Measurements from ENCODE around the gene TMEM119.
"Not testable (repeated sequence)": the region's sequence is repeated elsewhere in the genome, so short reads cannot be mapped to it uniquely, and the experiment has no call there.

The TMEM119 gene

DNA sequence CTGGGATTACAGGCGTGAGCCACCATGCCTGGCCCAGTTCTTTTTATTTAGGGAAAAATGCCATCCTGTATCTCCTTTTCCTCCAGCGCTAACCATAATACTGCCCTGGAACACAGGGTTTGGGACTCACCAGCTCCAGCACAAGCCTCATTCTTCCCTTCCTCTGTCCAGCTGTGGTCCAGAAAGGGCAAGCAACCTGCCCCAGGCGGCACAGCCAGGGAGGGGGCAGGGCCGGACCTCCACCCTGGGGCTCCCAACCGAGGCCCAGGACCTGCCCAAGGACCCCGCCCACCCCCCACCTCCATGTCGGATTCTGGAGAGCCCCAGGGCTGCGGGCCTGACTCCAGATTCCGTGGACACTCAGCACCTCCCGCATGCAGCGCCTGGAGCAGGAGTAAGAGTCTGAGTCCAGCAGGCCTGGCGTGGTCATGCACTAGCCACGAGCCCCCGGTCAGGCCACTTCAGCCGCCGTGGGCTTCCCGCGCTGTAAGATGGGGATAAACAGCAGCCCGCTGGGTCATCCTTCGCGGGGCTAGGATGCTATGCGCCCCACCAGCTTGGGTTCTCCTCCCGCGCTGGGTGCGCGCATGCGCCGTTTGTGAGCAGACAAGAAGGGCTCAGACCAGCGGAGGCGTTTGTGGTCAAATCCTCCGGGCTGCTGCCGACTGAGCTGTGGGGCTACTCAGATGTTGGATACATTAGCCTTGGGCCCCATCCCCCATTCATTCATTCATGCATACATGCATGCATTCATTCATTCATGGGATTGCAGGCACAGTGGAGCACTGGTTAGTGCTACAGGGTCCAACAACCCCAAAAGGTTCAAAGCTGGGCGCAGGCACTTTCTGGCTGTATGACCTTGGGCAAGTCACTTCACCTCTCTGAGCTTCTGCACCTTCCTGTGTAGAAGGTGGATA is 16.3 kb downstream of the TMEM119 start:
- no peak for DNase-seq

DNA sequence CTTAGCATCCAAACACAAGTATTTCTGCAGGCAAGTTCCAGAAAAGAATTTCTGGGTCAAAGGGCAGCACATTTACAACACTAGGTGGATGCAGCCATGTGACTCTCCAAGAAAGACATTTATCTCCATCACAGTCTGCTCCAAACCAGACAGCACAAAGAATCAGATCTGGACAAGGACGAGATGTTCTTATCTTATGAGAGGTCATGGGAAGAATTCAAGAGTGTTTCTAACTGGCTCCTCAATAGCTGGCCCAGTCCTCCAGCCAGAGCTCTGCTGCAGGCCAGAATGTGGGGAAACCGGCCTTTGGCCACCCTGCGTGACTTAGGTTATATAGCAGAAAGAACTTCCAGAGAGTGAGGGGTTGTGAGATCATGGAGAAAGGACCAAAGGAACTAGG is 17.4 kb downstream of the TMEM119 start:
- DNase-seq = no peak

- no peak for DNase-seq
These were observed 19.1 kb downstream of the TMEM119 start for GRCh38 chr12:108578813-108579212.

GRCh38 chr12:108578264-108578663 is 19.6 kb downstream of the TMEM119 start:
- no peak for DNase-seq

GRCh38 chr12:108577458-108577857 is 20.4 kb downstream of the TMEM119 start:
- no peak for DNase-seq

GRCh38 chr12:108576660-108577234 is 21.1 kb downstream of the TMEM119 start:
- DNase-seq = no peak

- DNase-seq = no peak
These were observed 22.5 kb downstream of the TMEM119 start for GRCh38 chr12:108575199-108575912.

- not testable (repeated sequence) for DNase-seq
These were observed 23.6 kb downstream of the TMEM119 start for GRCh38 chr12:108574276-108574675.

- DNase-seq = no peak
These were observed 24.6 kb downstream of the TMEM119 start for GRCh38 chr12:108573317-108573716.

- DNase-seq = no peak
These were observed 25.6 kb downstream of the TMEM119 start for GRCh38 chr12:108572166-108572790.

DNA sequence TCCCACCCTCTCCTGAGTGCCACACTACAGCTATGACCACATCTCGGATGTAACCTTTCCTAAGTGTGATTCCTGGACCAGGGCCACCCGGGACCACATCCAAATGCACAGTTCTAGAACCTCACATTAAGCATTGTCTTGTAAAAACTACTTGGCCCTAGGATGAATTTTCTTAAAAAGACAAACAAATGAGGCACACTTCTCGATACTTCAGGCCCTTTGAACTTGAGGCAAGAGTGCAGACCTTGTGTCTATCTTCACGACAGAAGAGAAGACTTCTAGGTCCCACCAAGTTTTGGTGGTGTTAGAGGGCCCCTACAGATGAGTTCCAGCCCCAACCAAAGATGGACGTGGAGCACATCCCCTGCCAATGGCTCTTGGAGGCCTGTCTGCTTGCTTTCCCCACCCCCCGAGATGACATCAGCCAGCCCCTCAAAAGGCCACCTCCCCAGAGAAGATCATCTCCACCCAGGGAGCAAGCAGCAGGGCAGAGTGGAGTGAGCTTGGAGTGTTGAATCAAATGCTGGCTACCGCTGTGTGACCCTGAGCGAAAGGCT is 26.2 kb downstream of the TMEM119 start:
- no peak for DNase-seq

DNA sequence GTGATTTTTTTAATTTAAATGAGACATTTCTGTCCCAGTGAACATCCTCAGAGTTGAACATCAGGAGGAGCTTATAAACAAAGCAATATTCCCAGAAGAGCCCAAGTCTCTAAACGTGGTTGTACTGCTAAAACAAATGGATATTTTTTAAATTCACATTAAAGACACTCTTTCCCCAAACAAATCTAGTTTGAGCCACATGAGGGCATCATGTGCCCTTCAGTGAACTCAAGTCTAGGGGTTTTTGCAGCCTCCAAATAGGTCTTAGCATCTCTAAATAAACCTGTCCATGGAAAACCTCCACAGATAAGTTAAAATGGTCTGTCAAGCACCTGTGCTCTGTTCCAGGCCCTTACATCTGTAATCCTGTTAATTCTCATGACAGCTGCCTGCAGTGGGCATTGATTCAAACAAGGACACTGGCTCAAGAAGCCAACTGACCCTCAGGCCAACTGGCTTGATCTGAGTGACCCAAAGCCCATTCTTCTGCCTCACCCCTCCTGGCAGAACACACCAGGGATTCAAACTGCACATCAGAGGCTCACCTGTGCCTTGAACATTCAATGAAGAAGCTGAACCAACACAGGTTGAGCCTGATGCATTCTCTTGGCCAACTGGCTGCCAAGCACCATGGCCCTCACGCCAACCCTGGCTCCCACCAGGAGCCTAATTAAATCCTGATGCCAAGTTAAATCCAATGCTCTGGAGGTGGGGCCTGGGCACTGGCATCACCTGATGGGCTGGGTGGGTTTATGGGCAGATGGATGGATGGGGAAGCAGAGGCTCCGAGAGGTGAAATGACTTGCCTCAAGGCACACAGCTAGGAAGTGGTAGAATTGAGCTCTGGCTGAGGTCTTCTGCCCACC is 26.9 kb downstream of the TMEM119 start:
- no peak for DNase-seq

DNA sequence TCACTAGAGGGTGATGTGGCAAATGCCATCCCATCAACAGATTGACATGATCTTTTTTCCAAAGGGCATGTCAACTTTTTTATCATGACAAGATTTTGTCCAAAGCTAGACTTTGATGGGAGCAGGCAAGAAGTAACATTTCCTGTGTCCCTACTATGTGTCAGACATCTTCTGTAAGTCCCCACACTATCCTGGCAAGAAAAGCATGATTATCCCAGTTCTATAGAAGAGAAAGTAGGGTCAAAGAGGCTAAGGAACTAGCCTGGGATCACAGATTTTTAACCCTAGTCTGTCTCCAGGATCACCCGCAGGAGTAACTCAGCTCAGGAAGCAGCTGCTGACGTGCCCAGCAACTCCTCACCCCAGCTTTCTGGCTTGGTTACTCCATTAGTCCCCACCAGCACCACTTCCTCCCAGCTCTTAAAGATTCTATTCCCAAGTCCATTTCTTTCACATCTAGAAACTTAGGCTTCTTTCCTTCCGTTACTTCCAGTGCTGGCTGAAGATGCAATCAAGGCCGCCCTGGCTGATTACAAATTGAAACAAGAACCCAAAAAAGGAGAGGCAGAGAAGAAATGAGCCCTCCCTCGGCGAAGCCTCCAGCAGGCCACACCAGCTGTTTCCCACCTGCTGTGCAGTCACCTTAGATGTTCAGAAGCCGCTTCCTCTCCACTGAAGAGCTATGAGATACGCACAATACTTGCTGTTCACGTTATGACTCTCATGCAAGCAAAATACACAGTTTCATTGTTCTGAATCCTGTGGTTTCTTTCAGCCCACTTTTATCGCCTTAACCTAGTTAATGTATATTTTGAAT is 29.3 kb downstream of the TMEM119 start:
- no peak for DNase-seq

DNA sequence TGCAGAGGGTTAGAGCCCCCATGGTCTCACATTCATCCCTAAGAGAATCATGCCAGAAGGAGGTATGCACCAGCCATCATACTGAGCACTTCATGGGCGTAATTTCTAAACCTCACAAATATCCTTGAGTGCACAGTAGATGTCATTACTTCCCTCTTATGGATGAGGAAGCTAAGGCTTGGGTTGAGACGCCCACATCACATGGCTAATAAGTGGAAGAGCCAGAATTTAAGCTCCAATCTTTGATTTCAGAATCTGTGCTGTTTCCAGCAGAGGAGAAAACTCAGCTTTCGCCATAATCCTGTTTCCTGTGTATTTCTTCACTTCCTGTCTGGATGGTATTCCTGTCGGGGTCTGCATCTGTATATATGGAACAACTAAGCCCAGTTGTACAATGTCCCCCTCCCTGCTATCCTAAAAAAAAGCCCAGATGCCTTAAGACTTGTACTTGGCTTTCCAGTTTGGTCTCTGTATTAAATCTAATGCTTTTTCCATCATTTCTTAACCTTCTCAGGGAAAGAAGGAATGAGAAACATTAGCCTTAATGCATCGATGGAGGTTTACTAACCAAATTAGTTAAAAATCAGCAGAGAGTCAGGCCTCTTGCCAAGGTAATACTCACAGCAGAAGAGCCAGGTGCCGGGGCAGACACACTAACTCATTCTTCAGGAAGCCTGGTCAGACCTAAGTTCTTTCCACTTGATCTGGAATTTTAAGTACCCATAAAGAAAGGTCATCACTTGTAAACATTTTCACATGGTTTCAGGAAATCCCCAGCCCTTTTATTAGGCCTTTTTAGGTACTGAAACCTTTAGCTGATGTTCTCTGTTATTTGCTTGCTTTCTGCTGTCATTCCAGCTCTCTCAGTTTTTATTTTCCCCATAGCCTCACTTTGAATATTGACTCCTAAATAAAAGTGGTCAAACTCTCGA is 30.2 kb downstream of the TMEM119 start:
- DNase-seq = no peak

DNA sequence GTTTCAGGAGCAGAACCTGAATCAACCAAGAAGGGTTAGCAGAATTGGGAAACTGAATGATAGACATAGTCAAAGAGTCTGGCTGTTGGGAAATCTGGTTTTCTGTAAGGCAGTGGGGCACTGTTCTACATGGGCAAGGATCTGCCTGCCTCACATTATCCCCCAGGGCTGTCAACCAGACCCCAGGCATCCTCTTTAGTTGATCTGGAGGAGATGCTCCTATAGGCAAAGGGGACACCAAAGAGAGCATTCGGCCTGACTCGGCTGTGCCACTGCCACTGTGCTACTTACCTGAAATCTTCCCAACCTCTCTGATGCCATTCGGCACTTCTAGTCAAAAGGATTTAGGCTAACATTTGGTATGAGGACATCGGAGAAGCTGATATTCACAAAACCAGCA is 31.4 kb downstream of the TMEM119 start:
- no peak for DNase-seq

GRCh38 chr12:108565976-108566375 is 31.9 kb downstream of the TMEM119 start:
- peak; percentile 16 for DNase-seq

GRCh38 chr12:108565146-108565545 is 32.7 kb downstream of the TMEM119 start:
- no peak for DNase-seq

DNA sequence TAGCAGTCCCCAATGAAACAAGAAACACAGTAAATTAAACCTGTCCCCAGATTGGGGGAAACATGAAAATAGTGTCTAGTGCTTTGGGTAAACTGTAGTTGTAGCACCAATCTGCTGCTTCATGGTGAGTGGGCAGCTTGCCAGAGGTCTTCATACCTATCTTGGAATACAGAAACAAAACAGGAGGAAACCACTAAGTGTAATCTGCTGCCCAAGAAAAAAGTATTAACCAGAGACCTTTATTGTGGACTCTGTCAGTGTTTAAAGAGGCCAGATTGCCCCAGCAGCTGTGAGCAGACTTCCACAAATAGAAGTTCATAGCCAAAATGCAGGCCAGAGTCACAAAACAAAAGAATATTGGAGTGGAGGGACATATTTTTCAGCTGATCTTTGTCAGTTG is 33.2 kb downstream of the TMEM119 start:
- no peak for DNase-seq

DNA sequence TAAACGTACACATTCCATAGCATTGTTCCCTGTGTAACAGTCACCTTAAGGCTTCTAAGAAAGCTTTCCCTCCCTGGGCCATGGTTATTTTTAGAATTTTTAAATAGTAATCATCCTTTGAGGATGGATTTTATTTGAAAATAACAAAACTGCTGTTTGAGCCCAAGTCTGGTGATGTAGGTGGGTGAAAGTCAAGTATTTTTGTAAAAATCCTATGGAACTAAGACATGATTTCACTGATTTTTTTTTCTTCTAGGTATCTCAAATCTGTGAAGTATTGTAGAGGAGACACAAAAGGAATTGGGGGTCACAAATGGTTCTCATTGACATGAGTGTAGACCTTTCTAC is 34.1 kb downstream of the TMEM119 start:
- no peak for DNase-seq

Data from activated gamma-delta T cell (primary cell).